Activated CD4-positive, alpha-beta memory T cell treated with anti-CD3 and anti-CD28 coated beads for 36 hours (primary cell): Measurements from ENCODE around the gene PIK3R5. TPM values are rescaled to one million over a fixed set of nuclear protein-coding genes. Genes with fewer than 3 reads are reported as not detected.
A peak's percentile ranks its signal among the peaks of the same experiment; 100 is the strongest.
"Not testable (repeated sequence)": the region's sequence is repeated elsewhere in the genome, so short reads cannot be mapped to it uniquely, and the experiment has no call there.

Experiments used
- CTCF ChIA-PET: fragments of 350-600 bp; sonication (Branson Sonifier 250); formaldehyde crosslinking; loops from one replicate; lab custom pipeline; 2021; ENCODE audit warnings: antibody characterized with exemption, inconsistent platforms; lab: Charles Lee
- POLR2A ChIA-PET: fragments of 350-600 bp; sonication (Branson Sonifier 250); formaldehyde crosslinking; loops from one replicate; lab custom pipeline; 2021; ENCODE audit warnings: antibody characterized with exemption; lab: Charles Lee
- DNase-seq: peaks from one replicate; pipeline ENCODE4 v3.0.0-alpha.2; 2020
- H3K27ac Mint-ChIP-seq: one replicate; pipeline ENCODE4 v1.8.0; 2021; ENCODE audit warnings: mixed read lengths
- H3K27me3 Mint-ChIP-seq: one replicate; pipeline ENCODE4 v1.8.0; 2021; ENCODE audit warnings: mixed read lengths
- H3K36me3 Mint-ChIP-seq: one replicate; pipeline ENCODE4 v1.8.0; 2021; ENCODE audit warnings: mixed read lengths
- H3K4me1 Mint-ChIP-seq: one replicate; pipeline ENCODE4 v1.8.0; 2021; ENCODE audit warnings: low read depth, mixed read lengths
- H3K4me3 Mint-ChIP-seq: one replicate; pipeline ENCODE4 v1.8.0; 2021; ENCODE audit warnings: mild to moderate bottlenecking, mixed read lengths
- H3K9me3 Mint-ChIP-seq: one replicate; pipeline ENCODE4 v1.8.0; 2021; ENCODE audit warnings: mixed read lengths
- intact Hi-C: fragments of 100-400 bp; cut with micrococcal nuclease; formaldehyde crosslinking; loops from one replicate; pipeline ENCODE4 v1.15.1; 2023
- total RNA-seq, 2 experiments: library from RNA; stranded (reverse); gene quantifications; one replicate each; pipeline ENCODE4 v1.2.3, GENCODE V29; 2021

PIK3R5 gene
- total RNA-seq, 2 experiments from 2014 or later = 20.7 to 22.4 TPM

GRCh38 chr17:8862213-8863056, 103.1 kb downstream of the PIK3R5 start:
- intact Hi-C loops = no loop called here
- Mint-ChIP-seq H3K4me1 (peaks cover 42% of the 10 kb centered on the region), H3K4me3 (no peak overlapping the region), H3K27ac (no peak overlapping the region), H3K9me3 (no peaks in the 10 kb centered on the region), H3K27me3 (no peaks in the 10 kb centered on the region), H3K36me3 (no peaks in the 10 kb centered on the region)
- ChIA-PET CTCF (interaction anchor here (1.3 to 1.4 kb wide), 3 partner anchors 18 to 136 kb away, joined by 3 to 4 read pairs (median 3); no protein-coding TSS in a partner anchor), POLR2A (no interaction called here)
- DNase-seq = peak; percentile 3

- Mint-ChIP-seq H3K4me3 (no peak overlapping the region), H3K27me3 (no peaks in the 10 kb centered on the region), H3K36me3 (no peaks in the 10 kb centered on the region), H3K4me1 (peaks cover 41% of the 10 kb centered on the region), H3K27ac (no peak overlapping the region), H3K9me3 (no peaks in the 10 kb centered on the region)
- POLR2A ChIA-PET = no interaction called here
- CTCF ChIA-PET = interaction anchor here (1.3 to 1.4 kb wide), 3 partner anchors 17 to 137 kb away, joined by 3 to 4 read pairs (median 3); no protein-coding TSS in a partner anchor
- intact Hi-C loops = no loop called here
- DNase-seq = peak; percentile 3
These were observed 103.9 kb downstream of the PIK3R5 start for GRCh38 chr17:8861495-8862181.

GRCh38 chr17:8859804-8860430, 105.6 kb downstream of the PIK3R5 start:
- H3K4me3 Mint-ChIP-seq = no peak overlapping the region
- peaks cover 46% of the 10 kb centered on the region for H3K4me1 Mint-ChIP-seq
- ChIA-PET POLR2A (no interaction called here), CTCF (interaction anchor here (0.7 kb wide), 1 partner anchor 138 kb away, joined by 3 read pairs; no protein-coding TSS in a partner anchor)
- H3K27ac Mint-ChIP-seq = no peak overlapping the region
- no peaks in the 10 kb centered on the region for H3K36me3 Mint-ChIP-seq
- no peaks in the 10 kb centered on the region for H3K9me3 Mint-ChIP-seq
- H3K27me3 Mint-ChIP-seq = no peaks in the 10 kb centered on the region
- no peak for DNase-seq
- intact Hi-C loops = loop anchor here (5.0 kb wide), 3 partner anchors 37 to 97 kb away; no protein-coding TSS in a partner anchor

- ChIA-PET CTCF (no interaction called here), POLR2A (interaction anchor here (1.1 kb wide), 1 partner anchor 12 kb away, joined by 3 read pairs; no protein-coding TSS in a partner anchor)
- H3K27me3 Mint-ChIP-seq = no peaks in the 10 kb centered on the region
- no peaks in the 10 kb centered on the region for H3K9me3 Mint-ChIP-seq
- no peaks in the 10 kb centered on the region for H3K36me3 Mint-ChIP-seq
- H3K27ac Mint-ChIP-seq = peak overlapping the region; percentile 38
- H3K4me1 Mint-ChIP-seq = peaks cover 46% of the 10 kb centered on the region
- no peak overlapping the region for H3K4me3 Mint-ChIP-seq
- intact Hi-C loops = loop anchor here (5.0 kb wide), 3 partner anchors 38 to 98 kb away; no protein-coding TSS in a partner anchor
- peak; percentile 44 for DNase-seq
These were observed 106.3 kb downstream of the PIK3R5 start for GRCh38 chr17:8859027-8859803.

- Mint-ChIP-seq H3K27me3 (no peaks in the 10 kb centered on the region), H3K9me3 (no peaks in the 10 kb centered on the region), H3K36me3 (no peaks in the 10 kb centered on the region), H3K4me1 (peaks cover 46% of the 10 kb centered on the region), H3K27ac (no peak overlapping the region), H3K4me3 (no peak overlapping the region)
- ChIA-PET POLR2A (interaction anchor here (1.0 to 1.1 kb wide), 2 partner anchors 9 to 11 kb away, joined by 3 read pairs; no protein-coding TSS in a partner anchor), CTCF (interaction anchor here (0.5 kb wide), 1 partner anchor 82 kb away, joined by 3 read pairs; no protein-coding TSS in a partner anchor)
- intact Hi-C loops = loop anchor here (1.0 to 5.0 kb wide), 4 partner anchors 10 to 99 kb away; no protein-coding TSS in a partner anchor
- peak; percentile 82 for DNase-seq
These were observed 107.6 kb downstream of the PIK3R5 start for GRCh38 chr17:8857919-8858318.

- Mint-ChIP-seq H3K36me3 (no peaks in the 10 kb centered on the region), H3K27me3 (no peaks in the 10 kb centered on the region), H3K4me1 (peaks cover 40% of the 10 kb centered on the region), H3K9me3 (no peaks in the 10 kb centered on the region), H3K27ac (no peak overlapping the region), H3K4me3 (no peak overlapping the region)
- CTCF ChIA-PET = no interaction called here
- intact Hi-C loops = loop anchor here (5.0 kb wide), 3 partner anchors 40 to 100 kb away; no protein-coding TSS in a partner anchor
- POLR2A ChIA-PET = interaction anchor here (0.6 kb wide), 1 partner anchor 433 kb away, joined by 3 read pairs; no protein-coding TSS in a partner anchor
- DNase-seq = no peak
These were observed 108.5 kb downstream of the PIK3R5 start for GRCh38 chr17:8856869-8857575.

- H3K4me3 Mint-ChIP-seq, H3K9me3 Mint-ChIP-seq, H3K27ac Mint-ChIP-seq, DNase-seq, CTCF ChIA-PET, H3K27me3 Mint-ChIP-seq, H3K36me3 Mint-ChIP-seq: not testable (repeated sequence)
- H3K4me1 Mint-ChIP-seq = peaks cover 35% of the 10 kb centered on the region
- POLR2A ChIA-PET = interaction anchor here (0.6 kb wide), 1 partner anchor 434 kb away, joined by 3 read pairs; no protein-coding TSS in a partner anchor
- intact Hi-C loops = loop anchor here (5.0 kb wide), 3 partner anchors 41 to 101 kb away; no protein-coding TSS in a partner anchor
These were observed 109.3 kb downstream of the PIK3R5 start for GRCh38 chr17:8856205-8856603.

GRCh38 chr17:8855477-8856204, 109.9 kb downstream of the PIK3R5 start:
- DNase-seq = peak; percentile 39
- Mint-ChIP-seq H3K27me3 (no peaks in the 10 kb centered on the region), H3K9me3 (no peaks in the 10 kb centered on the region), H3K36me3 (no peaks in the 10 kb centered on the region), H3K27ac (no peak overlapping the region), H3K4me3 (no peak overlapping the region), H3K4me1 (peaks cover 35% of the 10 kb centered on the region)
- ChIA-PET CTCF (no interaction called here), POLR2A (no interaction called here)
- intact Hi-C loops = loop anchor here (5.0 kb wide), 3 partner anchors 42 to 102 kb away; no protein-coding TSS in a partner anchor

- no peaks in the 10 kb centered on the region for H3K9me3 Mint-ChIP-seq
- no peak overlapping the region for H3K4me3 Mint-ChIP-seq
- no peak overlapping the region for H3K27ac Mint-ChIP-seq
- ChIA-PET CTCF (no interaction called here), POLR2A (no interaction called here)
- intact Hi-C loops = no loop called here
- H3K27me3 Mint-ChIP-seq = no peaks in the 10 kb centered on the region
- peaks cover 11% of the 10 kb centered on the region for H3K4me1 Mint-ChIP-seq
- DNase-seq = no peak
- H3K36me3 Mint-ChIP-seq = no peaks in the 10 kb centered on the region
These were observed 113.9 kb downstream of the PIK3R5 start for GRCh38 chr17:8851600-8851999.
